Neural cell (in vitro differentiated cells): ENCODE results near the gene PLCB1. TPM values are rescaled to one million over a fixed set of nuclear protein-coding genes. Genes with fewer than 3 reads are reported as not detected.

Experiments
- H2AFZ ChIP-seq: fragments of 200-600, 300-800 bp; sonication (generic), shearing (Covaris generic); 2 replicates; pipeline ENCODE4 v1.6.0; 2014; ENCODE audit warnings: low read depth, mild to moderate bottlenecking, antibody characterized with exemption, low read length, moderate library complexity
- H3F3A ChIP-seq: fragments of 200-600 bp; shearing (Covaris generic); 2 replicates; pipeline ENCODE4 v1.6.1; 2016; ENCODE audit warnings: mild to moderate bottlenecking, moderate library complexity, mixed read lengths, antibody characterized with exemption, low read length; ENCODE audit not compliant: insufficient read depth, poor library complexity, severe bottlenecking
- H3K27ac ChIP-seq: fragments of 200-600, 300-800 bp; sonication (generic), shearing (Covaris generic); 2 replicates; pipeline ENCODE4 v1.5.1; 2014; ENCODE audit warnings: mild to moderate bottlenecking, low read length, moderate library complexity
- H3K27me3 ChIP-seq: fragments of 300-800, 200-600 bp; sonication (generic), shearing (Covaris generic); 2 replicates; pipeline ENCODE4 v1.6.0; 2014; ENCODE audit warnings: mild to moderate bottlenecking, low read depth, low read length, moderate library complexity; ENCODE audit not compliant: insufficient read depth
- H3K36me3 ChIP-seq: fragments of 300-800, 200-600 bp; sonication (generic), shearing (Covaris generic); 2 replicates; pipeline ENCODE4 v1.5.1; 2014; ENCODE audit warnings: mild to moderate bottlenecking, antibody characterized with exemption, low read length, moderate library complexity; ENCODE audit not compliant: insufficient read depth
- H3K4me2 ChIP-seq: fragments of 300-800, 200-600 bp; sonication (generic), shearing (Covaris generic); 2 replicates; pipeline ENCODE4 v1.6.0; 2014; ENCODE audit warnings: mild to moderate bottlenecking, low read length
- H3K4me3 ChIP-seq: fragments of 300-800, 200-600 bp; sonication (generic), shearing (Covaris generic); 2 replicates; pipeline ENCODE4 v1.5.1; 2014; ENCODE audit warnings: mild to moderate bottlenecking, low read length, moderate library complexity
- H3K79me2 ChIP-seq: fragments of 200-600 bp; shearing (Covaris generic); replicated peaks from 2 replicates; pipeline ENCODE4 v1.6.0; 2014; ENCODE audit warnings: mild to moderate bottlenecking, low read length, moderate library complexity; ENCODE audit not compliant: insufficient read depth
- H3K9ac ChIP-seq: fragments of 300-800, 200-600 bp; sonication (generic), shearing (Covaris generic); 2 replicates; pipeline ENCODE4 v1.6.1; 2016; ENCODE audit warnings: mild to moderate bottlenecking, low read length, mixed read lengths
- H3K9me2 ChIP-seq: fragments of 200-600 bp; shearing (Covaris generic); 2 replicates; pipeline ENCODE4 v1.6.1; 2016; ENCODE audit warnings: mild to moderate bottlenecking, low read length, mixed read lengths; ENCODE audit not compliant: insufficient read depth
- H3K9me3 ChIP-seq: fragments of 200-600, 300-800 bp; sonication (generic), shearing (Covaris generic); 2 replicates; pipeline ENCODE4 v1.6.1; 2016; ENCODE audit warnings: mild to moderate bottlenecking, mixed run types, low read length, moderate library complexity, mixed read lengths
- H4K20me1 ChIP-seq: fragments of 200-600 bp; shearing (Covaris generic); 2 replicates; pipeline ENCODE4 v1.6.1; 2016; ENCODE audit warnings: mild to moderate bottlenecking, mixed run types; ENCODE audit not compliant: insufficient read depth
- CTCF ChIP-seq: fragments of 450-650 bp; IDR thresholded peaks from 2 replicates; pipeline ENCODE4 v1.5.1; 2014; ENCODE audit warnings: antibody characterized with exemption, mild to moderate bottlenecking, moderate library complexity; ENCODE audit not compliant: poor library complexity, severe bottlenecking
- EP300 ChIP-seq: fragments of 450-650 bp; conservative IDR thresholded peaks from 2 replicates; pipeline ENCODE4 v1.6.1; 2014; ENCODE audit warnings: antibody characterized with exemption, mild to moderate bottlenecking, moderate library complexity; ENCODE audit not compliant: poor library complexity, severe bottlenecking
- EZH2 ChIP-seq: fragments of 200-600, 300-800 bp; shearing (Covaris generic), sonication (generic); IDR thresholded peaks from 2 replicates; pipeline ENCODE4 v1.6.1; 2014; ENCODE audit warnings: antibody characterized with exemption, low read length, borderline replicate concordance, mild to moderate bottlenecking; ENCODE audit not compliant: insufficient read depth, poor library complexity, severe bottlenecking
- MXI1 ChIP-seq: fragments of 450-650 bp; conservative IDR thresholded peaks from 2 replicates; pipeline ENCODE4 v1.6.1; 2014; ENCODE audit warnings: antibody characterized with exemption, mild to moderate bottlenecking; ENCODE audit not compliant: poor library complexity, severe bottlenecking
- POLR2AphosphoS5 ChIP-seq: IDR thresholded peaks from 2 replicates; pipeline ENCODE4 v1.6.1; 2012
- RAD21 ChIP-seq: fragments of 450-650 bp; conservative IDR thresholded peaks from 2 replicates; pipeline ENCODE4 v1.6.1; 2014; ENCODE audit warnings: antibody characterized with exemption, mild to moderate bottlenecking, moderate library complexity
- REST ChIP-seq: IDR thresholded peaks from 2 replicates; pipeline ENCODE4 v1.6.1; 2012; ENCODE audit warnings: borderline replicate concordance
- SMC3 ChIP-seq: fragments of 450-650 bp; conservative IDR thresholded peaks from 2 replicates; pipeline ENCODE4 v1.6.1; 2014; ENCODE audit warnings: antibody characterized with exemption, mild to moderate bottlenecking, moderate library complexity; ENCODE audit not compliant: poor library complexity
- TAF1 ChIP-seq: IDR thresholded peaks from 2 replicates; pipeline ENCODE4 v1.6.1; 2012; ENCODE audit warnings: low read depth
- polyA plus RNA-seq: library from polyadenylated mRNA; depleted of rRNA; stranded (reverse); fragments of >200 nt; gene quantifications from 2 replicates; pipeline ENCODE4 v1.2.3, GENCODE V29; 2014

The PLCB1 gene
- polyA plus RNA-seq, 1 donor from 2014 or later: 11.4 TPM

- no peaks in the 10 kb centered on the region for H3K36me3 ChIP-seq
- peak overlapping the region; percentile 5 for H3K27ac ChIP-seq
- no peaks in the 10 kb centered on the region for H3K9me2 ChIP-seq
- H4K20me1 ChIP-seq: no peaks in the 10 kb centered on the region
- no peaks in the 10 kb centered on the region for H3F3A ChIP-seq
- no peak overlapping the region for H3K4me2 ChIP-seq
- H3K9me3 ChIP-seq: no peaks in the 10 kb centered on the region
- H3K79me2 ChIP-seq: no peaks in the 10 kb centered on the region
- TF ChIP-seq MXI1 (no peak), TAF1 (no peak), SMC3 (no peak), EP300 (peak; percentile 19), CTCF (no peak), REST (no peak), POLR2AphosphoS5 (no peak)
- H3K9ac ChIP-seq: no peak overlapping the region
- no peak overlapping the region for H2AFZ ChIP-seq
- H3K27me3 ChIP-seq: no peaks in the 10 kb centered on the region
- peak overlapping the region; percentile 3 for H3K4me3 ChIP-seq
These were observed 13.4 kb downstream of the PLCB1 start for GRCh38 chr20:8145246-8146168.

- no peaks in the 10 kb centered on the region for H3K9me3 ChIP-seq
- H3F3A ChIP-seq: no peaks in the 10 kb centered on the region
- no peaks in the 10 kb centered on the region for H3K79me2 ChIP-seq
- H2AFZ ChIP-seq: no peak overlapping the region
- H3K27me3 ChIP-seq: no peaks in the 10 kb centered on the region
- no peak overlapping the region for H3K4me2 ChIP-seq
- no peaks in the 10 kb centered on the region for H3K36me3 ChIP-seq
- no peaks in the 10 kb centered on the region for H4K20me1 ChIP-seq
- no peak overlapping the region for H3K4me3 ChIP-seq
- H3K9me2 ChIP-seq: no peaks in the 10 kb centered on the region
- TF ChIP-seq POLR2AphosphoS5 (no peak), SMC3 (no peak), CTCF (no peak), RAD21 (no peak), TAF1 (no peak), EZH2 (no peak), MXI1 (no peak), EP300 (no peak), REST (no peak)
- no peak overlapping the region for H3K9ac ChIP-seq
- H3K27ac ChIP-seq: no peak overlapping the region
These were observed 15.4 kb downstream of the PLCB1 start for GRCh38 chr20:8147476-8147875.
